Common myeloid progenitor, CD34-positive (primary cell): ENCODE measurements around the gene POMGNT2.

Source experiments
- CTCF ChIA-PET: fragments of 350-600 bp; sonication (Branson Sonifier 250); formaldehyde crosslinking; loops from one replicate; lab custom pipeline; 2021; ENCODE audit warnings: antibody characterized with exemption; lab: Charles Lee
- POLR2A ChIA-PET: fragments of 350-600 bp; sonication (Branson Sonifier 250); formaldehyde crosslinking; loops from one replicate; lab custom pipeline; 2021; ENCODE audit warnings: antibody characterized with exemption; lab: Charles Lee
- DNase-seq, 3 donors: peaks; one replicate each; pipeline versions ENCODE4 v3.0.0 to v3.0.0-alpha.2; 2013
- H3K27ac ChIP-seq, 2 experiments: 1 replicate in 1 of 2; 2 replicates in 1 of 2; pipeline ENCODE4 v1.7.0; 2013; ENCODE audit warnings: inconsistent platforms in 2 of 2, low read length in 2 of 2, mild to moderate bottlenecking in 2 of 2, low read depth in 1 of 2, moderate library complexity in 1 of 2; ENCODE audit not compliant: severe bottlenecking in 2 of 2, insufficient read depth in 1 of 2, poor library complexity in 1 of 2
- H3K27me3 ChIP-seq, 5 experiments: replicated peaks in 2 of 5; 1 replicate in 3 of 5; 2 replicates in 2 of 5; pipeline versions ENCODE4 v1.6.1 to v1.7.0; 2013; ENCODE audit warnings: low read length in 4 of 5, mild to moderate bottlenecking in 2 of 5, moderate library complexity in 2 of 5, inconsistent platforms in 1 of 5; ENCODE audit not compliant: insufficient read depth in 5 of 5, control insufficient read depth in 4 of 5
- H3K36me3 ChIP-seq, 4 experiments: 1 replicate in 2 of 4; 2 replicates in 2 of 4; pipeline versions ENCODE4 v1.6.1 to v1.7.0; 2013; ENCODE audit warnings: low read length in 3 of 4, control low read depth in 1 of 4, mild to moderate bottlenecking in 1 of 4; ENCODE audit not compliant: control insufficient read depth in 4 of 4, insufficient read depth in 4 of 4
- H3K4me1 ChIP-seq, 4 experiments: 1 replicate in 3 of 4; 2 replicates in 1 of 4; pipeline versions ENCODE4 v1.6.1 to v1.7.1; 2013; ENCODE audit warnings: low read length in 3 of 4, mild to moderate bottlenecking in 3 of 4, control low read depth in 1 of 4, inconsistent platforms in 1 of 4, moderate library complexity in 1 of 4; ENCODE audit not compliant: control insufficient read depth in 4 of 4, insufficient read depth in 4 of 4; ENCODE audit errors: control extremely low read depth in 1 of 4
- H3K4me3 ChIP-seq, 7 experiments: 1 replicate in 4 of 7; 2 replicates in 3 of 7; pipeline versions ENCODE4 v1.5.1 to v1.7.0; 2013; ENCODE audit warnings: mild to moderate bottlenecking in 7 of 7, low read length in 6 of 7, moderate library complexity in 6 of 7, inconsistent platforms in 2 of 7, low read depth in 2 of 7, control low read depth in 1 of 7; ENCODE audit not compliant: insufficient read depth in 4 of 7, control insufficient read depth in 1 of 7; ENCODE audit errors: extremely low read depth in 1 of 7
- H3K9me3 ChIP-seq, 5 experiments: 1 replicate in 4 of 5; 2 replicates in 1 of 5; pipeline versions ENCODE4 v1.6.1 to v1.7.1; 2013; ENCODE audit warnings: low read length in 4 of 5, mild to moderate bottlenecking in 2 of 5, inconsistent platforms in 1 of 5, low read depth in 1 of 5, moderate library complexity in 1 of 5; ENCODE audit not compliant: control insufficient read depth in 4 of 5, insufficient read depth in 2 of 5; ENCODE audit errors: control extremely low read depth in 1 of 5
- WGBS: methylation state at CpG from one replicate; pipeline ENCODE4 v1.1.5; 2013; ENCODE audit not compliant: insufficient coverage; 5-methylcytosine and 5-hydroxymethylcytosine counted together

The POMGNT2 gene

GRCh38 chr3:43030162-43030935, 75.5 kb downstream of the POMGNT2 start:
- Histone ChIP-seq H3K9me3 (no peaks in the 10 kb centered on the region), H3K27me3 (no peaks in the 10 kb centered on the region), H3K27ac (no peak overlapping the region), H3K36me3 (no peaks in the 10 kb centered on the region), H3K4me3 (no peak overlapping the region), H3K4me1 (no peaks in the 10 kb centered on the region)
- WGBS, result 89% methylated on average over 14 of the region's 15 CpGs
- ChIA-PET CTCF (interaction anchor here (0.8 kb wide), 1 partner anchor 67 kb away, joined by 4 read pairs; no protein-coding TSS in a partner anchor), POLR2A (no interaction called here)
- no peak for DNase-seq
